Measurements from ENCODE around the gene MSRB1.
A peak's percentile ranks its signal among the peaks of the same experiment; 100 is the strongest.
"Not testable (repeated sequence)": the region's sequence is repeated elsewhere in the genome, so short reads cannot be mapped to it uniquely, and the experiment has no call there.

The MSRB1 gene

GRCh38 chr16:1972490-1972877, 29.5 kb upstream of the MSRB1 start:
- Histone ChIP-seq H3K4me3 (ENCODE audit: low read depth in 1 of 2, low read length in 2 of 2) (peak overlapping the region; percentile 89 to 90), H3K9ac (ENCODE audit: low read depth in 1 of 2, low read length in 2 of 2) (peak overlapping the region; percentile 80 to 92), H3K4me1 (ENCODE audit: control insufficient read depth in 1 of 2, insufficient read depth in 2 of 2, low read length in 2 of 2) (peaks cover 4 to 15% of the 10 kb centered on the region in 2 donors), H3K27me3 (ENCODE audit: control insufficient read depth in 1 of 2, insufficient read depth in 2 of 2, low read length in 2 of 2) (peaks cover 0 to 3% of the 10 kb centered on the region in 2 donors), H3K27ac (ENCODE audit: low read depth, low read length) (no peak overlapping the region), H3K36me3 (ENCODE audit: control insufficient read depth in 1 of 2, insufficient read depth in 2 of 2, low read length in 2 of 2) (peaks cover 15 to 34% of the 10 kb centered on the region in 2 donors), H3K9me3 (ENCODE audit: control insufficient read depth in 1 of 2, low read length in 2 of 2) (no peaks in the 10 kb centered on the region)

GRCh38 chr16:1971796-1972489, 28.9 kb upstream of the MSRB1 start, which contains the start of gene TBL3:
TBL3 (plus strand) TSS chr16:1972053; CDS start chr16:1972165, 112 bp downstream.
- Histone ChIP-seq H3K36me3 (ENCODE audit: control insufficient read depth in 1 of 2, insufficient read depth in 2 of 2, low read length in 2 of 2) (peaks cover 13 to 29% of the 10 kb centered on the region in 2 donors), H3K9ac (ENCODE audit: low read depth in 1 of 2, low read length in 2 of 2) (peak within 1 kb of the TSS; percentile 92 to 96), H3K4me1 (ENCODE audit: control insufficient read depth in 1 of 2, insufficient read depth in 2 of 2, low read length in 2 of 2) (peaks cover 4 to 15% of the 10 kb centered on the region in 2 donors), H3K4me3 (ENCODE audit: low read depth in 1 of 2, low read length in 2 of 2) (peak within 1 kb of the TSS; percentile 89 to 90), H3K27ac (ENCODE audit: low read depth, low read length) (peak within 1 kb of the TSS; percentile 96), H3K9me3 (ENCODE audit: control insufficient read depth in 1 of 2, low read length in 2 of 2) (no peaks in the 10 kb centered on the region), H3K27me3 (ENCODE audit: control insufficient read depth in 1 of 2, insufficient read depth in 2 of 2, low read length in 2 of 2) (peaks cover 0 to 3% of the 10 kb centered on the region in 2 donors)

- no peak overlapping the region for H3K27ac ChIP-seq (ENCODE audit: low read depth, low read length)
- H3K9me3 ChIP-seq (ENCODE audit: control insufficient read depth in 1 of 2, low read length in 2 of 2): no peaks in the 10 kb centered on the region
- no peaks in the 10 kb centered on the region for H3K27me3 ChIP-seq (ENCODE audit: control insufficient read depth in 1 of 2, insufficient read depth in 2 of 2, low read length in 2 of 2)
- peaks cover 0 to 5% of the 10 kb centered on the region in 2 donors for H3K36me3 ChIP-seq (ENCODE audit: control insufficient read depth in 1 of 2, insufficient read depth in 2 of 2, low read length in 2 of 2)
- H3K9ac ChIP-seq (ENCODE audit: low read depth in 1 of 2, low read length in 2 of 2): no peak overlapping the region
- H3K4me1 ChIP-seq (ENCODE audit: control insufficient read depth in 1 of 2, insufficient read depth in 2 of 2, low read length in 2 of 2): peaks cover 15 to 33% of the 10 kb centered on the region in 2 donors
- H3K4me3 ChIP-seq (ENCODE audit: low read depth in 1 of 2, low read length in 2 of 2): no peak overlapping the region
Observed at GRCh38 chr16:1968146-1968953, 25.4 kb upstream of the MSRB1 start.

- H3K27me3 ChIP-seq (ENCODE audit: control insufficient read depth in 1 of 2, insufficient read depth in 2 of 2, low read length in 2 of 2): no peaks in the 10 kb centered on the region
- peaks cover 5 to 20% of the 10 kb centered on the region in 2 donors for H3K36me3 ChIP-seq (ENCODE audit: control insufficient read depth in 1 of 2, insufficient read depth in 2 of 2, low read length in 2 of 2)
- peaks cover 13 to 32% of the 10 kb centered on the region in 2 donors for H3K4me1 ChIP-seq (ENCODE audit: control insufficient read depth in 1 of 2, insufficient read depth in 2 of 2, low read length in 2 of 2)
- peak within 1 kb of the TSS; percentile 88 to 94 for H3K9ac ChIP-seq (ENCODE audit: low read depth in 1 of 2, low read length in 2 of 2)
- H3K9me3 ChIP-seq (ENCODE audit: control insufficient read depth in 1 of 2, low read length in 2 of 2): no peaks in the 10 kb centered on the region
- H3K27ac ChIP-seq (ENCODE audit: low read depth, low read length): no peak within 1 kb of the TSS
- peak within 1 kb of the TSS; percentile 87 to 94 for H3K4me3 ChIP-seq (ENCODE audit: low read depth in 1 of 2, low read length in 2 of 2)
Observed at GRCh38 chr16:1966460-1966859, 23.5 kb upstream of the MSRB1 start, which contains the start of gene RNF151. RNF151 (plus strand) TSS chr16:1966856; CDS start chr16:1966882, 26 bp downstream.

GRCh38 chr16:1965396-1966001, 22.5 kb upstream of the MSRB1 start:
- H3K9ac ChIP-seq (ENCODE audit: low read depth in 1 of 2, low read length in 2 of 2): peak overlapping the region; percentile 88 to 94
- peak overlapping the region; percentile 87 to 94 for H3K4me3 ChIP-seq (ENCODE audit: low read depth in 1 of 2, low read length in 2 of 2)
- H3K9me3 ChIP-seq (ENCODE audit: control insufficient read depth in 1 of 2, low read length in 2 of 2): no peaks in the 10 kb centered on the region
- peak overlapping the region; percentile 95 for H3K27ac ChIP-seq (ENCODE audit: low read depth, low read length)
- H3K27me3 ChIP-seq (ENCODE audit: control insufficient read depth in 1 of 2, insufficient read depth in 2 of 2, low read length in 2 of 2): no peaks in the 10 kb centered on the region
- H3K4me1 ChIP-seq (ENCODE audit: control insufficient read depth in 1 of 2, insufficient read depth in 2 of 2, low read length in 2 of 2): peaks cover 21 to 34% of the 10 kb centered on the region in 2 donors
- peaks cover 8 to 26% of the 10 kb centered on the region in 2 donors for H3K36me3 ChIP-seq (ENCODE audit: control insufficient read depth in 1 of 2, insufficient read depth in 2 of 2, low read length in 2 of 2)

GRCh38 chr16:1964506-1965395, 21.8 kb upstream of the MSRB1 start, which contains the start of gene RPS2:
RPS2 (minus strand) TSS chr16:1964826; CDS start chr16:1964625, 201 bp downstream.
- peak within 1 kb of the TSS; percentile 95 for H3K27ac ChIP-seq (ENCODE audit: low read depth, low read length)
- H3K27me3 ChIP-seq (ENCODE audit: control insufficient read depth in 1 of 2, insufficient read depth in 2 of 2, low read length in 2 of 2): no peaks in the 10 kb centered on the region
- H3K4me3 ChIP-seq (ENCODE audit: low read depth in 1 of 2, low read length in 2 of 2): peak within 1 kb of the TSS; percentile 87 to 94
- H3K9me3 ChIP-seq (ENCODE audit: control insufficient read depth in 1 of 2, low read length in 2 of 2): no peaks in the 10 kb centered on the region
- peaks cover 8 to 26% of the 10 kb centered on the region in 2 donors for H3K36me3 ChIP-seq (ENCODE audit: control insufficient read depth in 1 of 2, insufficient read depth in 2 of 2, low read length in 2 of 2)
- peak within 1 kb of the TSS; percentile 88 to 94 for H3K9ac ChIP-seq (ENCODE audit: low read depth in 1 of 2, low read length in 2 of 2)
- peaks cover 24 to 38% of the 10 kb centered on the region in 2 donors for H3K4me1 ChIP-seq (ENCODE audit: control insufficient read depth in 1 of 2, insufficient read depth in 2 of 2, low read length in 2 of 2)

GRCh38 chr16:1963806-1964505, 21.0 kb upstream of the MSRB1 start:
- Histone ChIP-seq H3K9me3 (ENCODE audit: control insufficient read depth in 1 of 2, low read length in 2 of 2) (no peaks in the 10 kb centered on the region), H3K4me1 (ENCODE audit: control insufficient read depth in 1 of 2, insufficient read depth in 2 of 2, low read length in 2 of 2) (peaks cover 26 to 40% of the 10 kb centered on the region in 2 donors), H3K36me3 (ENCODE audit: control insufficient read depth in 1 of 2, insufficient read depth in 2 of 2, low read length in 2 of 2) (peaks cover 8 to 26% of the 10 kb centered on the region in 2 donors), H3K27ac (ENCODE audit: low read depth, low read length) (peak overlapping the region; percentile 95), H3K27me3 (ENCODE audit: control insufficient read depth in 1 of 2, insufficient read depth in 2 of 2, low read length in 2 of 2) (no peaks in the 10 kb centered on the region), H3K4me3 (ENCODE audit: low read depth in 1 of 2, low read length in 2 of 2) (peak overlapping the region; percentile 87 to 94), H3K9ac (ENCODE audit: low read depth in 1 of 2, low read length in 2 of 2) (peak overlapping the region; percentile 85 to 88)

GRCh38 chr16:1962161-1963153, 19.5 kb upstream of the MSRB1 start:
- H3K4me3 ChIP-seq (ENCODE audit: low read depth in 1 of 2, low read length in 2 of 2); H3K9ac ChIP-seq (ENCODE audit: low read depth in 1 of 2, low read length in 2 of 2); H3K27ac ChIP-seq (ENCODE audit: low read depth, low read length); H3K9me3 ChIP-seq (ENCODE audit: control insufficient read depth in 1 of 2, low read length in 2 of 2); H3K27me3 ChIP-seq (ENCODE audit: control insufficient read depth in 1 of 2, insufficient read depth in 2 of 2, low read length in 2 of 2): not testable (repeated sequence)
- Histone ChIP-seq H3K4me1 (ENCODE audit: control insufficient read depth in 1 of 2, insufficient read depth in 2 of 2, low read length in 2 of 2) (peaks cover 29 to 43% of the 10 kb centered on the region in 2 donors), H3K36me3 (ENCODE audit: control insufficient read depth in 1 of 2, insufficient read depth in 2 of 2, low read length in 2 of 2) (peaks cover 8 to 26% of the 10 kb centered on the region in 2 donors)

All from duodenal mucosa (tissue), 2 donors.